Measurements from ENCODE around the gene PRSS33. TPM values are rescaled to one million over a fixed set of nuclear protein-coding genes. Genes with fewer than 3 reads are reported as not detected.

PRSS33 gene
- total RNA-seq, 1 experiment from 2014 or later, result not detected

GRCh38 chr16:2749936-2750335 lies 37.4 kb downstream of the PRSS33 start:
- POLR2A ChIA-PET (ENCODE audit: low non-redundant PET), result no interaction called here
- BruUV-seq (replicated peaks), result no TSS peak
- H3K36me3 ChIP-seq (ENCODE audit: insufficient read depth, low read length, poor library complexity, severe bottlenecking), result peaks cover 8% of the 10 kb centered on the region
- H3K4me3 ChIP-seq (ENCODE audit: low read depth, low read length, poor library complexity, severe bottlenecking), result no peak overlapping the region
- DNase-seq (ENCODE audit: low spot score), result no peak
- TF ChIP-seq, protein P1, sequence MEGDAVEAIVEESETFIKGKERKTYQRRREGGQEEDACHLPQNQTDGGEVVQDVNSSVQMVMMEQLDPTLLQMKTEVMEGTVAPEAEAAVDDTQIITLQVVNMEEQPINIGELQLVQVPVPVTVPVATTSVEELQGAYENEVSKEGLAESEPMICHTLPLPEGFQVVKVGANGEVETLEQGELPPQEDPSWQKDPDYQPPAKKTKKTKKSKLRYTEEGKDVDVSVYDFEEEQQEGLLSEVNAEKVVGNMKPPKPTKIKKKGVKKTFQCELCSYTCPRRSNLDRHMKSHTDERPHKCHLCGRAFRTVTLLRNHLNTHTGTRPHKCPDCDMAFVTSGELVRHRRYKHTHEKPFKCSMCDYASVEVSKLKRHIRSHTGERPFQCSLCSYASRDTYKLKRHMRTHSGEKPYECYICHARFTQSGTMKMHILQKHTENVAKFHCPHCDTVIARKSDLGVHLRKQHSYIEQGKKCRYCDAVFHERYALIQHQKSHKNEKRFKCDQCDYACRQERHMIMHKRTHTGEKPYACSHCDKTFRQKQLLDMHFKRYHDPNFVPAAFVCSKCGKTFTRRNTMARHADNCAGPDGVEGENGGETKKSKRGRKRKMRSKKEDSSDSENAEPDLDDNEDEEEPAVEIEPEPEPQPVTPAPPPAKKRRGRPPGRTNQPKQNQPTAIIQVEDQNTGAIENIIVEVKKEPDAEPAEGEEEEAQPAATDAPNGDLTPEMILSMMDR (conservative IDR thresholded peaks at IDR 0.05; ENCODE audit: low read depth, low read length), result no peak
- no peak for TF ChIP-seq EZH2 (IDR thresholded peaks at IDR 0.05; ENCODE audit: borderline replicate concordance, low read depth, low read length, poor library complexity, severe bottlenecking)
- H3K4me1 ChIP-seq (ENCODE audit: insufficient read depth, low read length, poor library complexity, severe bottlenecking), result peaks cover 22% of the 10 kb centered on the region
- no peaks in the 10 kb centered on the region for H3K27me3 ChIP-seq (replicated peaks; ENCODE audit: insufficient read depth, low read depth, low read length, poor library complexity)
- CTCF ChIA-PET, result no interaction called here
- intact Hi-C loops (cut with micrococcal nuclease; ENCODE audit: unreplicated experiment), result no loop called here
- H3K9me3 ChIP-seq (ENCODE audit: low read depth, low read length, poor library complexity, severe bottlenecking), result no peaks in the 10 kb centered on the region
- peak overlapping the region; percentile 33 for H3K27ac ChIP-seq (ENCODE audit: low read depth, low read length, poor library complexity, severe bottlenecking)

GRCh38 chr16:2749476-2749875 lies 37.9 kb downstream of the PRSS33 start:
- ChIA-PET POLR2A (ENCODE audit: low non-redundant PET) (no interaction called here), CTCF (no interaction called here)
- no TSS peak for BruUV-seq (replicated peaks)

GRCh38 chr16:2748757-2749455 lies 38.5 kb downstream of the PRSS33 start:
- ChIA-PET CTCF (no interaction called here), POLR2A (ENCODE audit: low non-redundant PET) (no interaction called here)
- Histone ChIP-seq H3K9me3 (ENCODE audit: low read depth, low read length, poor library complexity, severe bottlenecking) (no peaks in the 10 kb centered on the region), H3K27ac (ENCODE audit: low read depth, low read length, poor library complexity, severe bottlenecking) (no peak overlapping the region), H3K27me3 (replicated peaks; ENCODE audit: insufficient read depth, low read depth, low read length, poor library complexity) (no peaks in the 10 kb centered on the region), H3K4me3 (ENCODE audit: low read depth, low read length, poor library complexity, severe bottlenecking) (no peak overlapping the region), H3K4me1 (ENCODE audit: insufficient read depth, low read length, poor library complexity, severe bottlenecking) (peaks cover 16% of the 10 kb centered on the region), H3K36me3 (ENCODE audit: insufficient read depth, low read length, poor library complexity, severe bottlenecking) (peaks cover 2% of the 10 kb centered on the region)
- no TSS peak for BruUV-seq (replicated peaks)
- no peak for DNase-seq (ENCODE audit: low spot score)
- TF ChIP-seq, protein P1 (conservative IDR thresholded peaks at IDR 0.05; ENCODE audit: low read depth, low read length), result no peak
- no peak for TF ChIP-seq EZH2 (IDR thresholded peaks at IDR 0.05; ENCODE audit: borderline replicate concordance, low read depth, low read length, poor library complexity, severe bottlenecking)
- intact Hi-C loops (cut with micrococcal nuclease; ENCODE audit: unreplicated experiment), result no loop called here

More at GRCh38 chr16:2749476-2749875, 37.9 kb downstream of the PRSS33 start:
- DNase-seq (ENCODE audit: low spot score), result no peak
- peaks cover 8% of the 10 kb centered on the region for H3K36me3 ChIP-seq (ENCODE audit: insufficient read depth, low read length, poor library complexity, severe bottlenecking)
- no peak overlapping the region for H3K27ac ChIP-seq (ENCODE audit: low read depth, low read length, poor library complexity, severe bottlenecking)
- TF ChIP-seq EZH2 (IDR thresholded peaks at IDR 0.05; ENCODE audit: borderline replicate concordance, low read depth, low read length, poor library complexity, severe bottlenecking), result no peak
- TF ChIP-seq, protein P1 (conservative IDR thresholded peaks at IDR 0.05; ENCODE audit: low read depth, low read length), result no peak
- no peak overlapping the region for H3K4me3 ChIP-seq (ENCODE audit: low read depth, low read length, poor library complexity, severe bottlenecking)
- H3K9me3 ChIP-seq (ENCODE audit: low read depth, low read length, poor library complexity, severe bottlenecking), result no peaks in the 10 kb centered on the region
- intact Hi-C loops (cut with micrococcal nuclease; ENCODE audit: unreplicated experiment), result no loop called here
- H3K4me1 ChIP-seq (ENCODE audit: insufficient read depth, low read length, poor library complexity, severe bottlenecking), result peaks cover 17% of the 10 kb centered on the region
- no peaks in the 10 kb centered on the region for H3K27me3 ChIP-seq (replicated peaks; ENCODE audit: insufficient read depth, low read depth, low read length, poor library complexity)
